HG02642 (cell line): ENCODE results near the gene ZSWIM7.

Source experiments
- ATAC-seq: cut with Tn5 transposase; IDR thresholded peaks from one replicate; pipeline ENCODE4 v1.9.1; 2021; ENCODE audit warnings: mild to moderate bottlenecking; ENCODE audit not compliant: unreplicated experiment, poor library complexity

Gene ZSWIM7

DNA sequence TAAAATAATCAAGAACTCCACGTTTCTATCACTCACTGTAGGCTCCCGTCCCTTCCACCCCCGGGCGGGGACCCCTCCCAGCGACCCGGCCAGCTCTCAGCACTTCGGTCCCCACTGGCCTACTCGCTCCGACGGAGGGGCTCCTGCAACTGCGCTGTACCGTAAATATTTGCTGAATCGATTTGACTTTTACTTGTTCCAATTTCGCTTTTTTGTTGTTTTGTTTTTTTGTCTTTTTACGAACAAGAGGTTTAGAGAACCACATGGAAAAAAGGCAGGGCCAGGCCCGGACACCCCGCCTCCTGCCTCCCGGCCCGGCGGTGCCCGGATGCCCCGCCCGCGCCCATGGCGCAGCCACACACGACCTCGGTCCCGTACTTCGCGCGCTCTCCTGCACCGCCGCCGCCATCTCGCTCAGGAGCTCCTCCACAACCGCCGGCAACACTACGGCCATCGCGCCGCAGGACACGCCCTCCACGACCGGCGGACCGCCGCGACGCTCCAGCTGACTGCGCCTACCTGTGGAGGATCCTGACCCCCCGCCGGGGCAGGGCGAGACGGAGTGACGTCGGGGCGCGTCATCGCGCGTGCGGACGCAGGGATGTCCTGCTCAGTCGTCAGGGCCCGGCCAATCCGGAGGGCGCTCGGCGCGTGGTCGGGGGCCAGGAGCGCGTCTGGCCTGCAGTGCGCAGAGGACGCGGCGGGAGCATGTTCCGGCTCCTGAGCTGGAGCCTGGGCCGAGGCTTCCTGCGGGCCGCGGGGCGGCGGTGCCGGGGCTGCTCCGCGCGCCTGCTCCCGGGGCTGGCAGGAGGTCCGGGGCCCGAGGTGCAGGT, at the start of gene ZSWIM7, which contains the start of gene TTC19:
ZSWIM7 (minus strand) TSS at position 564 of the 833 bp plus-strand sequence; CDS start at position 454, 110 bp downstream.
TTC19 (plus strand) TSS at position 684 of the 833 bp plus-strand sequence; CDS start at position 709, 25 bp downstream.
- peak; percentile 95 for ATAC-seq

DNA sequence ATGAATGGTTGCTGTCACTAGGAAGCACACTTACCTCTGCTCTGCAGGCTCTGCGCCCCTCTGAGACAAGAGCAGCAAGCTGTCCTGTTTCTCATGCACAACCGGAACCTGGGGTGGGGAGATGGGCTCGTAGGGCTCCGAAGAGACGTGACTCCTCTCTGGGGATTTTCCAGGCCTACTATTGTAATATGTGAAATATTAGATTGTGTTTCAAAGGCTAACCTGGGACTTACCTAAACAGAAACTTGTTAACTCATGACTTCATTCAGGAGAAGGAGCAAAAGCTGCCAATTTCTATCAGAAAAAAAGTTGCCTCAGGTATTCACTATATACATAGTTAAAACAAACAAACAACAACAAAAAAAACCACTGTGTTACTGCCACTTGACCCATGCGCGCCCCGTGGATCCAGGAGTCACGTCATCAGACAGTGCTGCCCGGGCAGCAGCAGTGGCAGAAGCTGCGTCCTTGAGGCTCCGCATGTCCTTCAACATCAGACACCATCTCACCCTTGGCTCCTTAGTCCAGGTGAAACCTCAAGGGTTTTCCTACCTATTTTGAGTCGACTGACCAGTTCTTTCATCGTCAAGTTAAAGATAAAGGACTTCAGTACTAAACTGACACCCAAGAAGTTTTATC, 49.4 kb upstream of the ZSWIM7 start:
- ATAC-seq = no peak

DNA sequence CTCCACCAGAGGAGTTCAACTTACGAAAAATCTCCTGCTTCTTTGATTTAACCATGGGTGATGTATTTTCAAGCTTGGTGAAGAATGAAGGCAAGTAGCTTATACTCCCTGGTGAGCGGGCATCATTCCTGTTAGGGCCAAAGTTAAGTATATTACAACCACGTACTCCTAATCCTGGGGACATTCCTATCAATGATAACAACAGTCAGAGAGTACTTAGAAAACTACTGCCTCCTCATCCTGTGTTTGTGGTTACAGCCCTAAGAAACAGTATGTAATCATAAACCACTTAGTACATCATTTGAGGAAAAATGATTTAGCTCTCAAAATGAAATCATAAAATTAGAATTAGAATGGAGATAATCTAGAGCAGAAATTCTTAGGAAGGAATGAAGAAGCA, 47.5 kb upstream of the ZSWIM7 start:
- no peak for ATAC-seq

DNA sequence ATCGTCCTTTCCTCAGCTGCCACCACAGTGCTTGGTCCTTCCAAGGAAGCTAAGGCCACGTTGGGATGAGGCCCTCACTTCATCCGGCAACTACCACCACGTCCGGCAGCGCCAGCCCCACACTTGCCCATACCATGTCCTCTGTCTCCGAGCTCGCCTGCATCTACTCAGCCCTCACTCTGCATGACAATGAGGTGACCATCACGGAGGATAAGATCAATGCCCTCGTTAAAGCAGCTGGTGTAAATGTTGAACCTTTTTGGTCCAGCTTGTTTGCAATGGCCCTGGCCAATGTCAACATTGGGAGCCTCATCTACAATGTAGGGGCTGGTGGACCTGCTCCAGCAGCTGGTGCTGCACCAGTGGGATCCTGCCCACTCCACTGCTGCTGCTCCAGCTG, 45.0 kb upstream of the ZSWIM7 start:
- no peak for ATAC-seq

GRCh38 chr17:16040710-16041251, 41.3 kb upstream of the ZSWIM7 start:
- no peak for ATAC-seq

DNA sequence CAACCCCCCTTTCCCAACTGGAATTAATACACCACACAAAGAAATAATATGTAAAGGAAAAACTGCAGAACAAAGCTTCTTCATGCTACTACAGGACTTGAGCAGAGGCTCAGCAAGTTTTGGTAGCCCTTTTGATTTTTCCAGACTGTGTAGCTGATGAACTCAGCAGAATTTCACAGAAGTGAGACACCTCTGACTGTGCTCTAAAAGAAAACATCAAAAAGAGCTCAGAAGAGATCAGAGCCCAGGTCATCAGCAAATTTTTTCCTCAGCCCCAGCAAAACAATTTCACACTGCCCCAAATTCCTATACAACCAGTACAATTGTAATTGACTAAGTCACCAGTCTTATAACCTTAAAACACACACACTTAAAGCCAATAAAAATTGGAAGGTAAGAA, 38.1 kb upstream of the ZSWIM7 start:
- no peak for ATAC-seq

GRCh38 chr17:16036261-16036660, 36.8 kb upstream of the ZSWIM7 start:
- no peak for ATAC-seq

DNA sequence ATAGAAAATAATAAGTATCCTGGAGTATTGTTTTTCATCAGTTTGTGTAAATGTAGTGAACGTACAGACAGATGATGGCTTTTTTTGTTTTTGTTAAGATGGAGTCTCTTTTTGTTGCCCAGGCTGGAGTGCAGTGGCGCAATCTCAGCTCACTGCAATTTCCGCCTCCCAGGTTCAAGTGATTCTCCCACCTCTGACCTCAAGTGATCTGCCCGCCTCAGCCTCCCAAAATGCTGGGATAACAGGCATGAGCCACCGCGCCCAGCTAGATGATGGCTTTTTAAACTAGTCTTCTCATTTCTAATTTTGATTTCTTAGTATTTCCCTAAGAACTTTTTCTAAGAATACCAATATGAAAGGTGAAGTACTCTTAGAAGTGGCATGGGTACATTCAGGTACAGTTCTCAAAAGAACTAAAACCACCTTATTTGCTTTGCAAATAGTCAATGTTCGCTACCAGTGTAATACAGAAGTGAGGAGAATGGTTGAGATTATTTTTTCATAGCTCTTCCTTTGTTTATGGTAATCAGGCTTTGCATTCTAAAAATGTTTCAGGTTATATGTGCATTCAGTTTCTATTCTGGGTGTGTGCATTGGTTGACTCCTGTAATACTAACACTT, 34.3 kb upstream of the ZSWIM7 start:
- ATAC-seq = no peak

DNA sequence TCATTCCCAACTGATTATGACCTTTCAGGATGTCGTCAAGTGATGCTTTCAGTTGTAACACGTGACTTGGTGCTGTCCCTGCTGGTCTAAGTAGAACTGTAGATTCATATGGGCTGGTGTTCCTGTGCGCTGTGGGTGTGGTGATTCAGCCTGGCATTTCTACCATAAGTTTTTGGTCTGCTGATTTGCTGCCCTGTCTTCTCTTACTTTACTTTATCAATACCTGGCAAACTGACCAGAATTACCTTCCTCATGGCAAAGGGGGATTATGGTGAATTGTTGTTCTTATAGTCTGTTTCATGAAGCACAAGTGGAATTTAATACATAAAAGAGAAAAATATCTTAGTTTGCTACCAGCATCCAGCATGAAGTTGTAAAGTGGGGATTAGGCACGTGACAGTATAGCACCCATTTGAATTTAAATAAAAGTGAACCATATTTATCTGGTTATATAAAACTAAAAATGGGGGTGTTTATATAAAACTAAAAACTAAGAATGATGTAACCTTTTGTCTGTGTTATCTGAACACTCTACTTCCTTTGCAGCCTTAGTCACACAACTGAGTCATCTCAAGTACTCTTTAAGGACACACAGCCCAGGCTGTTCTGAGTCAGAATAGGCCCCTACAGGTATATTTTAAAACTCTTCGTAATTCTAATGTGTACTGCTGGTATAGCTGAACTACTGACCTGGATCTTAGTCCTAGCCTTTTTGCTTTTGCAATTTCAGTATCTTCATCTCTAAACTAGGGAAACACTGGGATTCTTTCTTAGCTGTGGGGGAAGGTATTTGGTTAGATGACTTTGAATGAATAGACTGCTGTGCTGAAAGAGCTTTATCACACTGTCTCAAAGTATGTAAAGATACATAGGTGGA, 28.4 kb upstream of the ZSWIM7 start:
- peak; percentile 82 for ATAC-seq

- no peak for ATAC-seq
Measured at GRCh38 chr17:16026895-16027294, 27.4 kb upstream of the ZSWIM7 start.

DNA sequence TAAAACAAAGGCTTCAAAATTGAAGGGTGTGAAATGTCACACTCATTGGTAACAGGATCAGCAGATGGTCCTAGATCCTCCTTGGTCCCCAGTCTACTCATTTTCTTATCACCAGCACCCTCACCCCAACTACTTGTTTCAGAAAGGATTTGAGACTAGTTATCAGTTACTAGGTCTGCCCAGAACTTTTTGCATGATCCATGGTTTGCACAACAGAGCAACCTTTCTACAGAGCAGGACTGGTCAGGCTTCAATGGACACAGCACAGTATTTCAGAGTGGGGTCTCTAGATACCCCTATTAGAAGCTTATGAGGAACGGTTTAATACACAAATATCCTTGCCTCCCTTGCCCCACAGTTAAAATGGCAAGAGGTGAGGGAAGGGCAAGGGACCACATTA, 25.7 kb upstream of the ZSWIM7 start:
- ATAC-seq = no peak

- ATAC-seq = no peak
Measured at GRCh38 chr17:16023881-16024280, 24.4 kb upstream of the ZSWIM7 start.

GRCh38 chr17:16019347-16019746, 19.8 kb upstream of the ZSWIM7 start:
- ATAC-seq = no peak

DNA sequence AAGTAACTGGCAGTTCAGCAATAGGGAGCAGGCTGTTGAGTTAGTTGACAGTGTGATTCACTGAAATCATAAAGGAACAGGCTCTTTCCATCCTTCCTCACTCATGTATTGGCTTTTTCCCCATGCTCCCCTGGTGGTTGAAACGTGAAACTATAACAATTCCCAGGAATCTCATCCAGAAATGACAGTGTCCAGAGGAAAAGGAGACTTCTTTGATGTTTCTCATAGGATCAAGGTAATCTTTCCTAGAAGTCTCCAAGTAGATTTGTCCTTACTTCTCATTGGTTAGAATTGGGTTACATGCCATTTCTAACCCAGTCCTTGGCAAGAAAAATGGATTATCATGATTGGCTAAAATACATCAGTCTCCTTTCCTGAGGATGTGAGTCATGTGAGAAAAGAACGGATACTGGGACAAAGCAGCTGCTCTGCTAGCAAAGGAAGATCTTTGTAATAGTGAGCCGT, 14.5 kb upstream of the ZSWIM7 start:
- ATAC-seq = no peak

- no peak for ATAC-seq
Measured at GRCh38 chr17:16007439-16007838, 7.9 kb upstream of the ZSWIM7 start.

- ATAC-seq = no peak
Measured at GRCh38 chr17:16005636-16006035, 6.1 kb upstream of the ZSWIM7 start.

- ATAC-seq = no peak
Measured at GRCh38 chr17:16003841-16004240, 4.3 kb upstream of the ZSWIM7 start.

DNA sequence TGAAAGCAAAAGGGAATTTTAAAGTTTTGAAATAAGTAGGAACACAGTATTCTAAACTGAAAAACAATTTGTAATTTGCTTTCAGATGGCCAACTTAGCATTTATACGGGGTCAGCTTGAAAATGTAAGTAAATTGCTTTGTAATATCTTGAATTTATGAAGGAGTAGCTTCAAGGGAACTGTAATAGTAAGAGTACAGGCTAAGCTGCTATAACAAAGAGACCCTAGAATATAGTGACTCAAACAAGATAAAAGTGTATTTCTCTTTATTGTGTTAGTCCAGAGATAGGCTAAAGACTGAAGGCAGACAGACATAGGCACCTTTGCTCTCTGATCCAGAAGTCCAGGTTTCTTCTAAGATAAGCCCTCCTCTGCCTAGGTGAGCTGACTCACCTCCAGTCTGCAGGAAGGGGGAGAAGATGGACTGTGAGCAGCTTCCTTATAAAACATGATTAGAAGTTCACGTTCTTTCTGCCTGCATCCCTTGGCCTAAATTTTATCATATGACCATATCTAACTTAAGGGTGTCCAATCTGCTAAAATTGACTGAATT, 3.3 kb upstream of the ZSWIM7 start:
- no peak for ATAC-seq

DNA sequence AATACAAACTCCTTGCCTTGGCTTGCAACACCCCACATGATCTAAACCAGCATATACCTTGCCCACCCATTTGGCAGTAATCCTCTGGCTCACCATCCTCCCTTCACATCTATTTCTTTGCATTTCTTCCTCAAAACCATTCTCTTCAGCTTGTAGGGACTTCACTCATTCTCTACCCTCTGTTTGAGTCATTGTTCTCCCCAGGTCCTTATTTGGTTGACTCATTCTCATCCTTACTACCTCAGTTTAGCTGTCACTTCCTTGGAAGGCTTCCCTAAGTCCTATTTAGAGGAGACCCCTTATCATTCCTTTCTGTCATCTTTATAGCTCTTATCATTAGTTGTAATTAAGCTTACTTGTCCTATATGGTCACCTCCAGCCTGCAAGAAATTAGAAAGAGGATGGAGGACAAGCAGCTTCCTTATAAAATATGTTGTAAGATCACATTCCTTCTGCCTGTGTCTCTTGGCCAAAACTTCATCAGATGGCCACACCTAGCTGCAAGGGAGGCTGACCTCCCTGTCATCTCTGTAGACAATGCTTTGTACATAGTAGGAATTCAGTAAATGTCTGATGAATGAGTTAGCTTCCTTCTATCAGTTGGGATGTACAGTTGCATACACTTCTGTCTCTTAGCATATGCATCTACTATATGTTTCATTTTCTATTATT, 1.9 kb upstream of the ZSWIM7 start:
- no peak for ATAC-seq
